ENCODE results near the gene CACNB2.

GRCh38 chr10:18545621-18546305, 405.5 kb downstream of the CACNB2 start:
- TF ChIP-seq POLR2A (IDR thresholded peaks at IDR 0.05; ENCODE audit: low read depth): no peak
- TF ChIP-seq, protein P1, sequence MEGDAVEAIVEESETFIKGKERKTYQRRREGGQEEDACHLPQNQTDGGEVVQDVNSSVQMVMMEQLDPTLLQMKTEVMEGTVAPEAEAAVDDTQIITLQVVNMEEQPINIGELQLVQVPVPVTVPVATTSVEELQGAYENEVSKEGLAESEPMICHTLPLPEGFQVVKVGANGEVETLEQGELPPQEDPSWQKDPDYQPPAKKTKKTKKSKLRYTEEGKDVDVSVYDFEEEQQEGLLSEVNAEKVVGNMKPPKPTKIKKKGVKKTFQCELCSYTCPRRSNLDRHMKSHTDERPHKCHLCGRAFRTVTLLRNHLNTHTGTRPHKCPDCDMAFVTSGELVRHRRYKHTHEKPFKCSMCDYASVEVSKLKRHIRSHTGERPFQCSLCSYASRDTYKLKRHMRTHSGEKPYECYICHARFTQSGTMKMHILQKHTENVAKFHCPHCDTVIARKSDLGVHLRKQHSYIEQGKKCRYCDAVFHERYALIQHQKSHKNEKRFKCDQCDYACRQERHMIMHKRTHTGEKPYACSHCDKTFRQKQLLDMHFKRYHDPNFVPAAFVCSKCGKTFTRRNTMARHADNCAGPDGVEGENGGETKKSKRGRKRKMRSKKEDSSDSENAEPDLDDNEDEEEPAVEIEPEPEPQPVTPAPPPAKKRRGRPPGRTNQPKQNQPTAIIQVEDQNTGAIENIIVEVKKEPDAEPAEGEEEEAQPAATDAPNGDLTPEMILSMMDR (IDR thresholded peaks at IDR 0.05): no peak
- TF ChIP-seq POLR2AphosphoS5 (IDR thresholded peaks at IDR 0.05): no peak

All from esophagus muscularis mucosa (tissue), 3 donors.